Neural progenitor cell (in vitro differentiated cells): ENCODE measurements around the gene RALB. TPM values are rescaled to one million over a fixed set of nuclear protein-coding genes. Genes with fewer than 3 reads are reported as not detected.
A peak's percentile ranks its signal among the peaks of the same experiment; 100 is the strongest.

Experiments
- DNase-seq: peaks from one replicate; pipeline ENCODE4 v3.0.0-alpha.2; 2016; ENCODE audit warnings: low spot score
- H2AFZ ChIP-seq: fragments of 200-600 bp; sonication (generic); replicated peaks from 2 replicates; pipeline ENCODE4 v1.6.1; 2016; ENCODE audit warnings: antibody characterized with exemption
- H3F3A ChIP-seq: fragments of 200-600 bp; sonication (generic); 2 replicates; pipeline ENCODE4 v1.6.1; 2016; ENCODE audit warnings: antibody characterized with exemption, low read depth
- H3K27ac ChIP-seq: fragments of 200-600 bp; sonication (generic); 2 replicates; pipeline ENCODE4 v1.5.1; 2016; ENCODE audit warnings: mild to moderate bottlenecking
- H3K27me3 ChIP-seq: fragments of 200-600 bp; sonication (generic); 2 replicates; pipeline ENCODE4 v1.6.1; 2016; ENCODE audit warnings: mild to moderate bottlenecking, moderate library complexity
- H3K36me3 ChIP-seq: fragments of 200-600 bp; sonication (generic); 2 replicates; pipeline ENCODE4 v1.5.1; 2016
- H3K4me1 ChIP-seq: fragments of 200-600 bp; sonication (generic); 2 replicates; pipeline ENCODE4 v1.6.1; 2016; ENCODE audit warnings: mixed run types
- H3K4me2 ChIP-seq: fragments of 200-600 bp; sonication (generic); 2 replicates; pipeline ENCODE4 v1.6.1; 2016
- H3K4me3 ChIP-seq: fragments of 200-600 bp; sonication (generic); 2 replicates; pipeline ENCODE4 v1.5.1; 2016
- H3K79me2 ChIP-seq: fragments of 200-600 bp; sonication (generic); 2 replicates; pipeline ENCODE4 v1.6.1; 2016; ENCODE audit warnings: low read depth
- H3K9ac ChIP-seq: fragments of 200-600 bp; sonication (generic); 2 replicates; pipeline ENCODE4 v1.6.1; 2016
- H3K9me3 ChIP-seq: fragments of 200-600 bp; sonication (generic); 2 replicates; pipeline ENCODE4 v1.5.1; 2016; ENCODE audit warnings: low read depth
- H4K20me1 ChIP-seq: fragments of 200-600 bp; sonication (generic); 2 replicates; pipeline ENCODE4 v1.6.1; 2016; ENCODE audit warnings: low read depth
- H3K27ac Mint-ChIP-seq: 3 replicates; pipeline ENCODE4 v1.8.0; 2021; ENCODE audit warnings: mixed read lengths
- H3K27me3 Mint-ChIP-seq: 2 replicates; pipeline ENCODE4 v1.8.0; 2022; ENCODE audit warnings: low read depth, mild to moderate bottlenecking, inconsistent platforms, moderate library complexity, mixed read lengths; ENCODE audit not compliant: insufficient read depth
- H3K36me3 Mint-ChIP-seq: 3 replicates; pipeline ENCODE4 v1.8.0; 2021; ENCODE audit warnings: mixed read lengths
- H3K4me1 Mint-ChIP-seq: 3 replicates; pipeline ENCODE4 v1.8.0; 2021; ENCODE audit warnings: mixed read lengths
- H3K4me3 Mint-ChIP-seq: 3 replicates; pipeline ENCODE4 v1.8.0; 2021; ENCODE audit warnings: mild to moderate bottlenecking, moderate library complexity, mixed read lengths
- H3K9me3 Mint-ChIP-seq: 3 replicates; pipeline ENCODE4 v1.8.0; 2020; ENCODE audit warnings: mixed read lengths
- EZH2 ChIP-seq: fragments of 200-600 bp; sonication (generic); IDR thresholded peaks from 2 replicates; pipeline ENCODE4 v1.6.1; 2017; ENCODE audit warnings: antibody characterized with exemption, mild to moderate bottlenecking, moderate library complexity
- EZH2phosphoT487 ChIP-seq: fragments of 200-600 bp; sonication (generic); IDR thresholded peaks from 2 replicates; pipeline ENCODE4 v1.6.1; 2017; ENCODE audit warnings: antibody characterized with exemption
- total RNA-seq: library from RNA; depleted of rRNA; stranded (reverse); fragments of >200 nt; gene quantifications from 2 replicates; pipeline ENCODE4 v1.2.3, GENCODE V29; 2015; ENCODE audit warnings: low replicate concordance
- TF ChIP-seq, protein P1 (sequence below): fragments of 200-600 bp; sonication (generic); IDR thresholded peaks from 2 replicates; pipeline ENCODE4 v1.5.1; 2017; ENCODE audit warnings: antibody characterized with exemption, mild to moderate bottlenecking

Gene RALB
- total RNA-seq, 1 donor from 2014 or later: 79.8 TPM

DNA sequence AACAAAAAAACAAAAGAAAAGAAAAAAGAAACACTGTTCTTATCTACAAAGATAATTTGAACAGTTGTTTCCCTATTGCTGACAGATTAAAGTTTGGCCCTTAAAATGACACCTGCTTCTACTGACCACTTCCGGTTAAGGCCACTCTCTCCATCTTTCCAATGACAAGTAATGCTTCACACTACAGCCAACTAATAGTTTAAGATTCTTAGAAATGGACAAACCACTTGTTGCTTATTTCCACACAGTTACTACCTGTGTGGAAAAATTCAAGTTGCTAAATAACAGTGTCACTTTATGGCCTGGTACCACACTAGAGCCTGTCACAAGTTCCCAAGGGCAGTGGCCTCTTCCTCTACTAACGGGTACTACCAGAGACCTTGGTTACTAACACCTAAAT is 31.9 kb upstream of the RALB start:
- Mint-ChIP-seq H3K27ac (no peak overlapping the region), H3K9me3 (peaks cover 25% of the 10 kb centered on the region), H3K4me1 (peaks cover 19% of the 10 kb centered on the region), H3K36me3 (peaks cover 33% of the 10 kb centered on the region), H3K4me3 (no peak overlapping the region), H3K27me3 (peaks cover 17% of the 10 kb centered on the region)
- Histone ChIP-seq H3K9me3 (no peaks in the 10 kb centered on the region), H3K9ac (no peak overlapping the region), H3K36me3 (no peaks in the 10 kb centered on the region), H4K20me1 (no peaks in the 10 kb centered on the region), H3F3A (no peaks in the 10 kb centered on the region), H3K79me2 (peaks cover 18% of the 10 kb centered on the region), H3K27me3 (peaks cover 13% of the 10 kb centered on the region), H3K4me3 (no peak overlapping the region), H3K4me1 (peaks cover 6% of the 10 kb centered on the region), H2AFZ (no peak overlapping the region), H3K27ac (no peak overlapping the region), H3K4me2 (no peak overlapping the region)
- TF ChIP-seq EZH2 (no peak), EZH2phosphoT487 (no peak)
- TF ChIP-seq, protein P1, sequence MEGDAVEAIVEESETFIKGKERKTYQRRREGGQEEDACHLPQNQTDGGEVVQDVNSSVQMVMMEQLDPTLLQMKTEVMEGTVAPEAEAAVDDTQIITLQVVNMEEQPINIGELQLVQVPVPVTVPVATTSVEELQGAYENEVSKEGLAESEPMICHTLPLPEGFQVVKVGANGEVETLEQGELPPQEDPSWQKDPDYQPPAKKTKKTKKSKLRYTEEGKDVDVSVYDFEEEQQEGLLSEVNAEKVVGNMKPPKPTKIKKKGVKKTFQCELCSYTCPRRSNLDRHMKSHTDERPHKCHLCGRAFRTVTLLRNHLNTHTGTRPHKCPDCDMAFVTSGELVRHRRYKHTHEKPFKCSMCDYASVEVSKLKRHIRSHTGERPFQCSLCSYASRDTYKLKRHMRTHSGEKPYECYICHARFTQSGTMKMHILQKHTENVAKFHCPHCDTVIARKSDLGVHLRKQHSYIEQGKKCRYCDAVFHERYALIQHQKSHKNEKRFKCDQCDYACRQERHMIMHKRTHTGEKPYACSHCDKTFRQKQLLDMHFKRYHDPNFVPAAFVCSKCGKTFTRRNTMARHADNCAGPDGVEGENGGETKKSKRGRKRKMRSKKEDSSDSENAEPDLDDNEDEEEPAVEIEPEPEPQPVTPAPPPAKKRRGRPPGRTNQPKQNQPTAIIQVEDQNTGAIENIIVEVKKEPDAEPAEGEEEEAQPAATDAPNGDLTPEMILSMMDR: no peak
- no peak for DNase-seq

DNA sequence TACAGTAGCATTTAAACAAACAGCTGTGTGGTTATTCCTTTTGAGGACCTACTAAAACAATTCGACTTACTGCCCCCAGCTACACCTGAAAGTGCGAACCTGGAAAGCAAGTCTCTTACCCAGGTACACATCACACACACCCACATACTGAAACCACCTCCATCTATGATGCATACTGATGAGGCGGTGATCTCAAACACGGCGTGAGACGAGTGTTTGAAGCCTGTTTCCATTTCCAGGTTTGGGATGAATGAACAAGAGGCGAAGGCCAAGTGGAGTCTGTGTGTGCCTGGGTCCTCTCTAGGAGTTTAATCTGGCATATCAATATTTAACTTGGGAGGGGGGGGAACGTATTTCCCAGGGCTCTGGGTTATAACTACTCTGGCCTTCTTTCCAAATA is 31.0 kb upstream of the RALB start:
- peaks cover 20% of the 10 kb centered on the region for H3K9me3 Mint-ChIP-seq
- no peak overlapping the region for H3K4me3 Mint-ChIP-seq
- H3K27me3 ChIP-seq: peaks cover 13% of the 10 kb centered on the region
- peaks cover 6% of the 10 kb centered on the region for H3K4me1 ChIP-seq
- H3K4me3 ChIP-seq: no peak overlapping the region
- H3K79me2 ChIP-seq: peaks cover 18% of the 10 kb centered on the region
- peaks cover 18% of the 10 kb centered on the region for H3K27me3 Mint-ChIP-seq
- no peaks in the 10 kb centered on the region for H3K36me3 ChIP-seq
- no peak overlapping the region for H3K4me2 ChIP-seq
- no peak for DNase-seq
- no peak overlapping the region for H3K27ac Mint-ChIP-seq
- no peaks in the 10 kb centered on the region for H4K20me1 ChIP-seq
- TF ChIP-seq, protein P1: no peak
- no peak for TF ChIP-seq EZH2
- TF ChIP-seq EZH2phosphoT487: no peak
- H3F3A ChIP-seq: no peaks in the 10 kb centered on the region
- H3K4me1 Mint-ChIP-seq: peaks cover 19% of the 10 kb centered on the region
- no peak overlapping the region for H3K9ac ChIP-seq
- no peak overlapping the region for H2AFZ ChIP-seq
- H3K9me3 ChIP-seq: no peaks in the 10 kb centered on the region
- peaks cover 31% of the 10 kb centered on the region for H3K36me3 Mint-ChIP-seq
- H3K27ac ChIP-seq: no peak overlapping the region

DNA sequence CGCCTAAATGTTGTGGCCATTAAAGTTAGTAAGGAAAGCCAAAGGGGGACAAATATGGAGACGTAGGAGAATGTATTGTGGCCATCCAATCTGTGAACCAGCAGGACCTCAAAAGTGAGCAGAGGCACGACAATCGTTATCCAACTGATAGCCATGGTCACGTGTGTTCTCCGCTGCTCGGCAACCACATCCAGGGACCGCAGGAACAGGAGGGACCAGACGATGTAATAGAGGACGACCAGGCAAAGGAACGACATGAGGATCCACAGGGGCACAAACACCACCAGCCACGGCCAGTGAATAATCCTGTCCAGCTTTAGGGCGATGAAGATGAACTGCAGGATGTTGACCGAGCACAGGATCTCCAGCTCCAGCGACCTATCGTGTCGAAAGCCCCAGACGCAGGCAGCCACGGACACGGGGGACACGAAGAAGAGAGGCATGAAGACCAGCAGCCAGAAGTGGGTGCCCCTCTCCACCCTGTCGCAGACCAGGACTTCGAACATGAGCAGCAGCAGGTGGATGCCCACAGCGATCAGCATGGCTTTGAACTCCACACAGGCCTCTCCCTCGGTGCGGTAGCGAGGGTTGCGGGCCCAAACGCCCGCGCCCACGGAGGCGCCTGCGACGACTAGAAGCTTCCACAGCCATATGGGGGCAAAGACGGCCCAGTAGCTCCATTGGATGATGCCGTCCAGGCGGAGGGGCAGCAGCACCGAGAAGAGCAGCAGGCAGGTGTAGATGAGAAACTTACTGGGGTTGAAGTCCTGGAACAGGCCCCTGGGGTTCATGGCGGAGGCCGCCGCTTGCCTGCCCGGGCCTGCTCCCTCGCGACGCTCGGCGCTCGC is 30.2 kb upstream of the RALB start:
- H3K9ac ChIP-seq: no peak overlapping the region
- H3K4me2 ChIP-seq: peak overlapping the region; percentile 80
- Mint-ChIP-seq H3K27me3 (peaks cover 18% of the 10 kb centered on the region), H3K9me3 (peaks cover 15% of the 10 kb centered on the region), H3K36me3 (peaks cover 30% of the 10 kb centered on the region), H3K4me3 (peak overlapping the region; percentile 84), H3K27ac (peak overlapping the region; percentile 79), H3K4me1 (peaks cover 19% of the 10 kb centered on the region)
- H3K27ac ChIP-seq: no peak overlapping the region
- H3K36me3 ChIP-seq: no peaks in the 10 kb centered on the region
- no peak for DNase-seq
- H4K20me1 ChIP-seq: no peaks in the 10 kb centered on the region
- no peaks in the 10 kb centered on the region for H3K9me3 ChIP-seq
- no peaks in the 10 kb centered on the region for H3F3A ChIP-seq
- peak overlapping the region; percentile 89 for H2AFZ ChIP-seq
- H3K4me1 ChIP-seq: peaks cover 6% of the 10 kb centered on the region
- H3K79me2 ChIP-seq: peaks cover 18% of the 10 kb centered on the region
- peak overlapping the region; percentile 52 for H3K4me3 ChIP-seq
- peaks cover 13% of the 10 kb centered on the region for H3K27me3 ChIP-seq
- TF ChIP-seq, protein P1: no peak
- TF ChIP-seq EZH2 (no peak), EZH2phosphoT487 (no peak)
